Measurements from ENCODE around the gene SERPINI1. TPM values are rescaled to one million over a fixed set of nuclear protein-coding genes. Genes with fewer than 3 reads are reported as not detected.
A peak's percentile ranks its signal among the peaks of the same experiment; 100 is the strongest.

SERPINI1 gene
- total and polyA plus RNA-seq, 10 donors, result 5.3 to 13.6 (median 9.0) TPM

DNA sequence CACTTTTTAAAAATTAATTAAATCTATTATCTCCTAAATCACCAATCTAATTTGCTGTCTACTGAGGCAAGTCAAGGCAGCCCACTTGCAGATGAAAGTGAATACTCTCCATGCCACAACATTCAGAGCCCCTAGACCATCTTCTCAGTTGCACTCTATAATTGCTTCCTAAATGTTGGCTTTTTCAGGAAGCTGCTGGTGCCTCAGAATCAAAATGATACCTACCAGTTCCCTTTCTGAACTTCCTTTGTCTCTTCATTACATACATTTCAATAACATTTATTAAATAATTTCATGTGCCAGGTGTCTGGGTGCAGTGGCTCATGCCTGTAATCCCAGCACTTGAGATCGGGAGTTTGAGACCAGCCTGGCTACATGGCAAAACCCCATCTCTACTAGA, 124.1 kb downstream of the SERPINI1 start:
- DNase-seq, result no peak
- 66 to 87% (median 79%) methylated on average over 1 of the region's 1 CpG for WGBS, 5 donors
- intact Hi-C loops (cut with DNase I; ENCODE audit: low total_unique reads), result no loop called here
- Histone ChIP-seq H3K36me3 (no peaks in the 10 kb centered on the region), H3K9me3 (no peaks in the 10 kb centered on the region), H3K4me1 (peaks cover 0 to 42% (median 20%) of the 10 kb centered on the region in 6 donors), H3K27me3 (replicated peaks in 1 of 7) (no peaks in the 10 kb centered on the region), H3K27ac (no peak overlapping the region), H3K4me3 (no peak overlapping the region)
- TF ChIP-seq, protein P1, sequence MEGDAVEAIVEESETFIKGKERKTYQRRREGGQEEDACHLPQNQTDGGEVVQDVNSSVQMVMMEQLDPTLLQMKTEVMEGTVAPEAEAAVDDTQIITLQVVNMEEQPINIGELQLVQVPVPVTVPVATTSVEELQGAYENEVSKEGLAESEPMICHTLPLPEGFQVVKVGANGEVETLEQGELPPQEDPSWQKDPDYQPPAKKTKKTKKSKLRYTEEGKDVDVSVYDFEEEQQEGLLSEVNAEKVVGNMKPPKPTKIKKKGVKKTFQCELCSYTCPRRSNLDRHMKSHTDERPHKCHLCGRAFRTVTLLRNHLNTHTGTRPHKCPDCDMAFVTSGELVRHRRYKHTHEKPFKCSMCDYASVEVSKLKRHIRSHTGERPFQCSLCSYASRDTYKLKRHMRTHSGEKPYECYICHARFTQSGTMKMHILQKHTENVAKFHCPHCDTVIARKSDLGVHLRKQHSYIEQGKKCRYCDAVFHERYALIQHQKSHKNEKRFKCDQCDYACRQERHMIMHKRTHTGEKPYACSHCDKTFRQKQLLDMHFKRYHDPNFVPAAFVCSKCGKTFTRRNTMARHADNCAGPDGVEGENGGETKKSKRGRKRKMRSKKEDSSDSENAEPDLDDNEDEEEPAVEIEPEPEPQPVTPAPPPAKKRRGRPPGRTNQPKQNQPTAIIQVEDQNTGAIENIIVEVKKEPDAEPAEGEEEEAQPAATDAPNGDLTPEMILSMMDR (IDR thresholded peaks at IDR 0.05 in 8 of 11, conservative IDR thresholded peaks at IDR 0.05 in 3 of 11), result no peak
- TF ChIP-seq POLR2A (IDR thresholded peaks at IDR 0.05) (no peak), POLR2AphosphoS5 (IDR thresholded peaks at IDR 0.05) (no peak)

DNA sequence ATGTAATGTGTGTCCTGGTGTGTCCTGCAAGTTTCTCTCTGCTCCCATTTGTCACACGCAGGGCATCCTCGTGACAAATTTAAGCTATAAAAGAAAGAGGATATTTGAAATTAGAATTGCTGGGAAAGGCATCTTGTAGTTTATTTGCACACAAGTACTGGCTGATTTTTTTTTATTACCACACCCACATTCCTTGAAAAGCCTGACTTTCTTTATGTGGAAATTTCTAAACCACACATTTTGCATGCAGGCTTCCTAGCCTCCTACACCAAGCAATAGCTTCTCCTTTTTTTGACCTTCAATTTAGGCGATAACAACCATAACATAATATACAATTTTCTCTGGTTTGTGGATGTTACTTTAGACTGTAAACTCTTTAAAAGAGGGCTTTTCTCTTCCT, 126.1 kb downstream of the SERPINI1 start:
- no peaks in the 10 kb centered on the region for H3K27me3 ChIP-seq (replicated peaks in 1 of 7)
- peak overlapping the region in 2 of 8 donors; percentile 8 to 73 for H3K27ac ChIP-seq
- no peak for DNase-seq
- WGBS, 5 donors, result 31 to 53% (median 39%) methylated on average over 3 of the region's 3 CpGs
- H3K9me3 ChIP-seq, result no peaks in the 10 kb centered on the region
- intact Hi-C loops (cut with DNase I; ENCODE audit: low total_unique reads), result no loop called here
- H3K36me3 ChIP-seq, result no peaks in the 10 kb centered on the region
- no peak for TF ChIP-seq POLR2A (IDR thresholded peaks at IDR 0.05)
- TF ChIP-seq, protein P1 (IDR thresholded peaks at IDR 0.05 in 8 of 11, conservative IDR thresholded peaks at IDR 0.05 in 3 of 11), result no peak
- TF ChIP-seq POLR2AphosphoS5 (IDR thresholded peaks at IDR 0.05), result no peak
- no peak overlapping the region for H3K4me3 ChIP-seq
- peaks cover 0 to 51% (median 24%) of the 10 kb centered on the region in 6 donors for H3K4me1 ChIP-seq

DNA sequence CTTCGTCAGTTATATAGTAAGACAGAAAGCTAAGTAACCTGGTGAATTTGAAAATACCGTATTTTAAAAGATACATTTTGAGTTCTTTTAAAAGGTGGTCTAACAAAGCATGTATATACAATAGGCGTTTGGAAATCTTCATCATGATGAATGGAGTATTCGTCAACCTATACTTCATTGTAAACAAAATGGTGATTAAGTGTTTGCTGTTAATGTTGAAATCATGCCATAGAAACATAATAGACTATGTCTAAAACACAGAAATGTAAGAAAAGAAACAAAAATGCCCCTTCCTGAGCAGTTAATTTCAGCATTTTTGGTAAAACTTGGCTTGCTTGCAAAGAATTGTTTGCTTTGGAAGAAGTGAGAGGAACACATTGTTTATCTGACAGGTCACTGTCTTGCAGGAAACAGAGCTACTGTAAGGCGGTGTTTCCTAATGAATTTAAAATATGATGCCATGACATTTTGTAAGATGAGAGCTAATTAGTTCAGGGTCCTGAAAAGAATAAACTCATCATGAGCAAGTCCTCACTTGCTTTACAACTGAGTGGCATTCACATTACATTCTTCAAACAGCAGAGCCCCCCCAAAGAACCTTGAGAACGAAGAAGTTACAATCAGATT, 126.7 kb downstream of the SERPINI1 start:
- Histone ChIP-seq H3K27me3 (replicated peaks in 1 of 7) (no peaks in the 10 kb centered on the region), H3K27ac (peak overlapping the region in 2 of 8 donors; percentile 8 to 73), H3K9me3 (no peaks in the 10 kb centered on the region), H3K36me3 (no peaks in the 10 kb centered on the region), H3K4me1 (peaks cover 0 to 52% (median 24%) of the 10 kb centered on the region in 6 donors), H3K4me3 (no peak overlapping the region)
- 51 to 75% (median 71%) methylated on average over 6 of the region's 6 CpGs for WGBS, 5 donors
- no peak for DNase-seq
- intact Hi-C loops (cut with DNase I; ENCODE audit: low total_unique reads), result no loop called here
- TF ChIP-seq, protein P1 (IDR thresholded peaks at IDR 0.05 in 8 of 11, conservative IDR thresholded peaks at IDR 0.05 in 3 of 11), result no peak
- no peak for TF ChIP-seq POLR2A (IDR thresholded peaks at IDR 0.05)
- TF ChIP-seq POLR2AphosphoS5 (IDR thresholded peaks at IDR 0.05), result no peak

DNA sequence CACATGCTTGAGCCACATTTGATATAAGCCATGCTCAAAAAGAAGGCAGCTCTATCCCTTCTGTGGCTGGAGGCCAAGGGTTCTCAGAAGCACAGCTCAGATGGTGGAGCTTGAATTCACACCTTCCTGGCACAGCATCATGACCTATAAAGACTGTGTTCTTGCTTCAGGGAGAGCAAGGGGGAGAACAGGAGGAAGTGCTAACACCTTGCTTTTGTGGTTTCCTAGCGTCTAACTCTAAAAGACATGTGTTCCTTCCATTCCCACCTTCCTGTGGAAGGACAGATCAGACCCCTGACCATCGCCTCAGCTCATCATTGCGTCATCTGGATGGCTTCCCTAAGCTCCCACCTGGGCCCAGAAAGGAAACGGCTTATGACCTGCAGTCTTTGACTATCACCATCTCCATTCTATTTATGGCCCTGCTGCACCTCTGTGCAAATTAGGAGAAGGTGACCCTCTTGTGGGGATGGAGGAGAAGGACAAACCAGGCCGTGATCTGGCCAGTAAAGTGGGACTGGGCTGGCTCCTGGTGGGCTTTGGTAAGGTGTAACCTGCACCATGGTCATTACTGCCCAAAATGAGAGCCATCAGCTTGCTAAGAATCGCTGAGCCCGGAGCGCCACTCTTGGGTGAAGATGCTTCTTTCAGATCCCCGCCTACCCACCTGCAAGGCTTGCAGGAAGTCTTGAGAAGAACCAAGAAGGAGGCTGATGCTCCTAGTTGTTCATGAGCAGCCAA, 128.5 kb downstream of the SERPINI1 start:
- no peak for DNase-seq
- Histone ChIP-seq H3K27me3 (replicated peaks in 1 of 7) (no peaks in the 10 kb centered on the region), H3K36me3 (no peaks in the 10 kb centered on the region), H3K27ac (peak overlapping the region in 7 of 8 donors; percentile 27 to 73 (median 52)), H3K4me1 (peaks cover 0 to 52% (median 24%) of the 10 kb centered on the region in 6 donors), H3K4me3 (no peak overlapping the region), H3K9me3 (no peaks in the 10 kb centered on the region)
- intact Hi-C loops (cut with DNase I; ENCODE audit: low total_unique reads), result no loop called here
- TF ChIP-seq, protein P1 (IDR thresholded peaks at IDR 0.05 in 8 of 11, conservative IDR thresholded peaks at IDR 0.05 in 3 of 11), result no peak
- TF ChIP-seq POLR2AphosphoS5 (IDR thresholded peaks at IDR 0.05), result no peak
- TF ChIP-seq POLR2A (IDR thresholded peaks at IDR 0.05), result no peak
- 49 to 90% (median 79%) methylated on average over 4 to 9 of the region's 9 CpGs for WGBS, 5 donors

All from spleen (tissue), 11 donors.